Measurements from ENCODE around the gene ZNF200.
"Not testable (repeated sequence)": the region's sequence is repeated elsewhere in the genome, so short reads cannot be mapped to it uniquely, and the experiment has no call there.

The ZNF200 gene

GRCh38 chr16:3252967-3253366 is 18.0 kb upstream of the ZNF200 start:
- DNase-seq (ENCODE audit: low spot score), result no peak

- DNase-seq (ENCODE audit: low spot score), result no peak
Measured at GRCh38 chr16:3249451-3249850, 14.5 kb upstream of the ZNF200 start.

DNA sequence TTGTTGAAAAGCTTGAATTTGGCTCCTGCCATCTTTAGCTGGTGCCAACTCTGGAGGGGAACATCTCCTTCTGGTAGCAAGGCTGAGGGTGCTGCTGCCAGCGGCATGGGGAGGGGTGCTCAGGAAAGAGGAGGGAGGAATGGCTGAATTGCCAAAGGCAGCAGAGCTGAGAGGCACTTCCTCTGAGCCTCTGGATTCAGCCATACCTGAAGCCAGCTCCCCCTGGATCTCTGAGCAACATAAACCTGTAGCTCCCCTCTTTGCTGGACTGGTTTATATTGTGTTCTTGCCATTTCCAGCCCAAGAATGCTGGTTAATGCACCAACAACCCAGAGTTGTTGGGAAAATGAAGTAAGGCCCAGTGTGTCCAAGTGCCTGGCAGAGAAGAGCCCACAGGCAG is 14.1 kb upstream of the ZNF200 start:
- DNase-seq (ENCODE audit: low spot score), result no peak

- no peak for DNase-seq (ENCODE audit: low spot score)
Measured at GRCh38 chr16:3248596-3248995, 13.6 kb upstream of the ZNF200 start.

- DNase-seq (ENCODE audit: low spot score), result no peak
Measured at GRCh38 chr16:3246876-3247275, 11.9 kb upstream of the ZNF200 start.

- no peak for DNase-seq (ENCODE audit: low spot score)
Measured at GRCh38 chr16:3246002-3246401, 11.0 kb upstream of the ZNF200 start.

GRCh38 chr16:3243882-3244281 is 8.9 kb upstream of the ZNF200 start:
- DNase-seq (ENCODE audit: low spot score), result no peak

DNA sequence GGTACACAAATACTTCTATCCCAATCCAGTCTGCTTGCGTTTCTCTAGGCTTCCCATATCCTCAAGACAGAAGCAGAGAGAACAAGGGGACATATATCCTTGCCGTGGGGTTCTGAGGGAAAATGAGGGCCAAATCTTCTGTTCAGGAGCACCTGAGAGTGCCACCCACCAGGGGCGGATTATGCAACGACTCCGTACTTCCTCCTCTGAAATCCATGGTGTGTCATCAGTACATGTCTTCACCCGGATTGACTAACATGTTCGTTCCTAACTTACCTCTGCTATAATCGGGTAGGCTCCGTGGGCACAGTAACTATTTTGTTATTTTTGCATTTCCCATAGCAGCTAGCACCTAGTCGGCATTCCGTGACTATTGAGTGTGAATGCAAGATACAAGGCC is 7.8 kb upstream of the ZNF200 start:
- DNase-seq (ENCODE audit: low spot score), result no peak

DNA sequence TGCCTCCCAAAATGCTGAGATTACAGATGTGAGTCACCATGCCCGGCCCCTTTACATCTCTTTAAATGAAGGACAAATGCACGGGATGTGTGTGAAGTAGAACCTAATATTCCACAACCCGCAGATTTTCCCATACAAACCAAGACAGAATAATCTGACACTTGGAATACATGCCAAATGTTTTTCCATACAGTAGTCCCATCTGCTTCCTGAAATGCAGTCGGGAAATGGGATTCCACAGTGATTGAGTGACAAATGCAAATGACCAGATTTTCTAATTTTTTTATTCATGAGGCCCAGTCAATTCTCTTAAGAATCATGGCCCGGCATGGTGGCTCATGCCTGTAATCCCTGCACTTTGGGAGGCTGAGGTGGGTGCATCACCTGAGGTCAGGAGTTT is 6.8 kb upstream of the ZNF200 start:
- DNase-seq (ENCODE audit: low spot score), result no peak

DNA sequence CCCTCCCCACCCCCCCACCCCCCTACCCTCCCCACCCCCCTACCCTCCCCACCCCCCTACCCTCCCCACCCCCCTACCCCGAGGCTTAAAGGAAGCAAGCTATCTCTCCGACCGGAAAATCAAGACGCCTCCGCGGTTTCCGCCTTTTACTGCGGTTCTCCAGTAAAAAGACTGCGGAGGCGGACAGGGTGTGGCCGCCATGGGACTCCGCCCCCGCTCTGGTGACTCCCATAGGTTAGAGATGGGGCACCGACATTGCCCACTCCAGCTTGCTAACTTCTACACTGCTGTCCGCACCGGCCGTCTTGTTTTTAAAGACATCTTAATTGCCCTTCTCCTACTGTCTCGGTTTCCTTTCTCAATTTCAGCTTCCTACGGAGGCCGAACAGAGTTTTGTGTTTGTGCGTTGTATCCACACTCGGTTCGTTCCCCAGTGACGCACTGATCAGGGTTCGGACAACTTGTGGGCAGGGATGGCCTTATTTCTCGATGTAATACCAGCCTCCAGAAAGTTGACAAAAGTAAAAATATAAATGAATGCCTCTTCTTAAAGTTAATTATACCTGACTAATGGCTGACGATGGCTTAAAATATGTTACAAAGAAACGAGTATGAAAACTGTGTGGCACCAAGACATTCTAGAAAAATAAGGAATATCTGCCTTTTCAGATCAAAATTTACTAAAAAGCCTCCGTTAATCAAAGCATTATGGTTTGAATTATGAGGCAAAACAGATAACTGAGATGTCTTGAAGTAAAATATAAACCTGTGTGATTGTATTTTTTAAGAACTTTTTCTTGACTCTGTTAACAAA is 1.1 kb upstream of the ZNF200 start:
- DNase-seq (ENCODE audit: low spot score), result no peak

DNA sequence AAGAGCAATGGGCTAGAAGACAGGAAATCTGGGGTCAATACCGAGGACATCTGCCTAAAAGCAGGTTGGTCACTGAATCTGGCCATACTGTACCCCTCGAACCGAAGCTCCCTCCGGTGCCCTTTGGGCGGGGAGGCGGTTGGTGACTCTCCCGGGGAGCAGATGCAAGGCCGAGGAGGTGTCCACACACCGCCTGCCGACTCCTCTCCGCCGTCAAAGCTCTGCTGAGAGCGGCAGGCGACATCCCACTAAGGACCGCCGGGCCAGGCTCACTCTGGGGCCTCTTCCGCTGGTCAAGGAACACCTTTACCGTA is 458 bp downstream of the ZNF200 start:
- no peak for DNase-seq (ENCODE audit: low spot score)

- DNase-seq (ENCODE audit: low spot score), result no peak
Measured at GRCh38 chr16:3223913-3224515, 10.9 kb downstream of the ZNF200 start.

- no peak for DNase-seq (ENCODE audit: low spot score)
Measured at GRCh38 chr16:3220839-3221238, 14.1 kb downstream of the ZNF200 start.

DNA sequence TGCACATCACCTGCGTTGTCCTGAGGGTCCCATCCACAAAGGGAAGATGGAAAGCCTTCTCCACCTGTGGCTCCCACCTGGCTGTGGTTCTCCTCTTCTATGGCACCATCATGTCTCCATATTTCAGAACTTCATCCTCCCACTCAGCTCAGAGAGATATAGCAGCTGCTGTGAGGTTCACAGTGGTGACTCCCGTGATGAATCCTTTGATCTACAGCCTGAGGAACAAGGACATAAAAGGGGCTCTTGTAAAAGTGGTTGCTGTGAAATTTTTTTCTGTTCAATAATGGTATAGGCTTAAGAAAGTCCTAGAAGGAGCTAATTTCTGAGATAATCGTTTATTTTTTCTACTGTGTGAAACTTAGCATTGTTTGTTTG is 18.7 kb downstream of the ZNF200 start:
- DNase-seq (ENCODE audit: low spot score), result no peak

DNA sequence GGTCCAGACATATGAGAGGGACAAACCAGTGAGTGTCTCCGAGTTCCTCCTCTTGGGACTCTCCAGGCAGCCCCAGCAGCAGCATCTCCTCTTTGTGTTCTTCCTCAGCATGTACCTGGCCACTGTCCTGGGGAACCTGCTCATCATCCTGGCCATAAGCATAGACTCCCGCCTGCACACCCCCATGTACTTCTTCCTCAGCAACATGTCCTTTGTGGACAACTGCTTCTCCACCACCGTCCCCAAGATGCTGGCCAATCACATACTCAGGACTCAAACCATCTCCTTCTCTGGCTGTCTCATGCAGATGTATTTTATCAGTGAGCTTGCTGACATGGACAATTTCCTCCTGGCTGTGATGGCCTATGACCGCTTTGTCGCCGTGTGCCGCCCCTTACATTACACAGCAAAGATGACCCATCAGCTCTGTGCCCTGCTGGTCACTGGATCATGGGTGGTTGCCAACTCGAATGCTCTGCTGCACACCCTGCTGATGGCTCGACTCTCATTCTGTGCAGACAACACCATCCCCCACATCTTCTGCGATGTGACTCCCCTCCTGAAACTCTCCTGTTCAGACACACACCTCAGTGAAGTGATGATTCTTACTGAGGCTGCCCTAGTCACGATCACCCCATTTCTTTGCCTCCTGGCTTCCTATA is 19.2 kb downstream of the ZNF200 start:
- no peak for DNase-seq (ENCODE audit: low spot score)

- DNase-seq (ENCODE audit: low spot score), result no peak
Measured at GRCh38 chr16:3214904-3215600, 19.9 kb downstream of the ZNF200 start.

- DNase-seq (ENCODE audit: low spot score), result no peak
Measured at GRCh38 chr16:3212567-3212966, 22.4 kb downstream of the ZNF200 start.

DNA sequence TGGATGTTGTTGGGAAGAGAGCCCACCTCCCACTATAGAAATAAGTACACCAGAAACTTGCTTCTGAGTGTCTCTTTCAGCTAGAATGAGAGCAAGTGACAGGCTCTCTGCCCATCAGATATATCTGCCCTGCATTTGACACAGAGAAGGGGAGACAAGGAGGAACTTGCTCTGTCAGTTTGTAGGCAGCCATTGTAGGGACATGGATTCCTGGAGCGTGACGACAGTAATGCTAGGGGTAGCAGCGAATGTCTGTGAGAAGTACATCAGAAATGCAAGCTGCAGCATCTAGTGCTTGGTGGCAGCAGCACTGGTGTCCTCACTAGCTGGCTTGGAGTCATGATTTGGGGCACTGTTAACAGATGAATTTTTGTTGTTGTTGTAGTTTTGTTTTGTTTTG is 23.0 kb downstream of the ZNF200 start:
- DNase-seq (ENCODE audit: low spot score), result no peak

DNA sequence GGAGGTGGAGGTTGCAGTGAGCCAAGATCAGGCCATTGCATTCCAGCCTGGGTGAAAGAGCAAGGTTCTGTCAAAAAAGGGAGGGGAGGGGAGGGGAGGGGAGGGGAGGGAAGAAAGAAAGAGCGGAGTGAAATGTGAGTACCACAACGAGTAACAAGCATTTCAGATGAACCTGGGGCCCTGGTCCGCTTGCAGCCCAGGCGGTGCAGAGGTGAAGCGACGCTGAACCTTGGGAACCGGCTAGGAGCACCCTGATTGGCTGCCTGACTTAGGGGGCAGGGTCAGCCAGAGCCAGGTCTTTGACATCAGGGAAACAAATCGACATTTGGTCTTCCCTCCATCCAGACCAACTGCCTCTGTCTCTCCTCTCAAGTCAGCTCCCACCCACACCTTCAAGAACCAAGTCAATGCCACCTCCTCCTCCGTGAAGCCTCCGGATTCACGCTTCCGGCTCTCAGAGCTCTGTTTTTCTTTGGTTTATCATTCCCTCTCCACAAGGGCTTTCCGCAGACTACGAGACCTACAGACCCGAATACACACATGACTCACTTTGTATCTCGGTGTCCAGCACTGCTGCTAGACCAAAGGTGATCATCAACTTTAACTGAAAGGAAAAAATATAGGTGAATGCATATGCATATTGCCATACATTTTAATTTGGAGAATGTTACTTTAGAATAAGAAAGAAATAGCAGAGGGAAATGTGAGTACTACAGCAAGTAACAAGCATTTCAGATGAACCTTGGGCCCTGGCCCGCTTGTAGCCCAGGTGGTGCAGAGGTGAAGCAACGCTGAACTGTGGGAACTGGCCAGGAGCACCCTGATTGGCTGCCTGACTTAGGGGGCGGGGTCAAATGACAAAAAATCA is 27.6 kb downstream of the ZNF200 start:
- no peak for DNase-seq (ENCODE audit: low spot score)

DNA sequence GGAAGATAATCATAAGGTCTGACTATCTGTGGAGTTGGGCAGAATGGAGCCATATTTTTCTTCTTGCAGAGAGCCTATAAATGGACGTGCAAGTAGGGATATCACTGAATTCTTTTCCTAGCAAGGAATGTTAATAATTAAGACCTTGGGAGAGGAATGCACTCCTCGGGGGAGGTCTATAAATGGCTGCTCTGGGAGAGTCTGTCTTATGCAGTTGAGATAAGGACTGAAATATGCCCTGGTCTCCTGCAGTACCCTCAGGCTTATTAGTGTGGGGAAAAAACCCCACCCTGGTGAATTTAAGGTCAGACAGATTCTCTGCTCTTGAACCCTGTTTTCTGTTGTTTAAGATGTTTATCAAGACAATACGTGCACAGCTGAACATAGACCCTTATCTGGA is 29.0 kb downstream of the ZNF200 start:
- DNase-seq (ENCODE audit: low spot score), result not testable (repeated sequence)

GRCh38 chr16:3202903-3203539 is 31.9 kb downstream of the ZNF200 start:
- DNase-seq (ENCODE audit: low spot score), result no peak

Measured in left forelimb (tissue), 1 donor.